Activated T-cell treated with anti-CD3 and anti-CD28 coated beads, Interleukin-2, amount 50 U/mL, for 1 hour (primary cell): ENCODE data around the gene FAM78A.
A peak's percentile ranks its signal among the peaks of the same experiment; 100 is the strongest.
"Not testable (repeated sequence)": the region's sequence is repeated elsewhere in the genome, so short reads cannot be mapped to it uniquely, and the experiment has no call there.

ENCODE experiments used
- DNase-seq: peaks from one replicate; pipeline ENCODE4 v3.0.0-alpha.2; 2020

FAM78A gene

GRCh38 chr9:131280660-131281059, 4.3 kb upstream of the FAM78A start:
- DNase-seq = no peak

- DNase-seq = no peak
Observed at GRCh38 chr9:131279863-131280570, 3.7 kb upstream of the FAM78A start.

- DNase-seq = no peak
Observed at GRCh38 chr9:131279196-131279862, 3.0 kb upstream of the FAM78A start.

GRCh38 chr9:131278702-131279111, 2.4 kb upstream of the FAM78A start:
- peak; percentile 44 for DNase-seq

- DNase-seq = peak; percentile 68
Observed at GRCh38 chr9:131277910-131278701, 1.8 kb upstream of the FAM78A start.

- peak; percentile 60 for DNase-seq
Observed at GRCh38 chr9:131277287-131277909, 1.1 kb upstream of the FAM78A start.

GRCh38 chr9:131276891-131277286, 579 bp upstream of the FAM78A start:
- DNase-seq = no peak

GRCh38 chr9:131275332-131276093, 797 bp downstream of the FAM78A start:
- DNase-seq = no peak

GRCh38 chr9:131274674-131275331, 1.5 kb downstream of the FAM78A start:
- DNase-seq = no peak

- DNase-seq = no peak
Observed at GRCh38 chr9:131273856-131274673, 2.2 kb downstream of the FAM78A start.

- DNase-seq = no peak
Observed at GRCh38 chr9:131273146-131273855, 3.0 kb downstream of the FAM78A start.

GRCh38 chr9:131272212-131272611, 4.1 kb downstream of the FAM78A start:
- no peak for DNase-seq

- DNase-seq = peak; percentile 23
Observed at GRCh38 chr9:131271506-131271931, 4.8 kb downstream of the FAM78A start.

GRCh38 chr9:131271016-131271273, 5.4 kb downstream of the FAM78A start:
- DNase-seq = peak; percentile 21

GRCh38 chr9:131270171-131271015, 5.9 kb downstream of the FAM78A start:
- DNase-seq = peak; percentile 51

- peak; percentile 45 for DNase-seq
Observed at GRCh38 chr9:131266266-131267229, 9.8 kb downstream of the FAM78A start.

GRCh38 chr9:131264231-131264630, 12.1 kb downstream of the FAM78A start:
- DNase-seq = peak; percentile 67

GRCh38 chr9:131263701-131264100, 12.6 kb downstream of the FAM78A start:
- DNase-seq = no peak

GRCh38 chr9:131263033-131263343, 13.3 kb downstream of the FAM78A start:
- not testable (repeated sequence) for DNase-seq
